Mesothelial cell of epicardium (in vitro differentiated cells): ENCODE data around the gene MBLAC1. TPM values are rescaled to one million over a fixed set of nuclear protein-coding genes. Genes with fewer than 3 reads are reported as not detected.

Experiments
- DNase-seq, 2 experiments: peaks; one replicate each; pipeline ENCODE4 v3.0.0; 2021; ENCODE audit warnings: low spot score in 2 of 2; ENCODE audit not compliant: unreplicated experiment in 2 of 2
- H3K27ac Mint-ChIP-seq: 2 replicates; pipeline ENCODE4 v1.8.0; 2021; ENCODE audit warnings: mixed read lengths
- H3K27me3 Mint-ChIP-seq: 2 replicates; pipeline ENCODE4 v1.8.0; 2021; ENCODE audit warnings: low read depth, mixed read lengths
- H3K36me3 Mint-ChIP-seq: 2 replicates; pipeline ENCODE4 v1.8.0; 2021; ENCODE audit warnings: mixed read lengths
- H3K4me1 Mint-ChIP-seq: 2 replicates; pipeline ENCODE4 v1.8.0; 2021; ENCODE audit warnings: mixed read lengths
- H3K4me3 Mint-ChIP-seq: 2 replicates; pipeline ENCODE4 v1.8.0; 2021; ENCODE audit warnings: mild to moderate bottlenecking, moderate library complexity, mixed read lengths
- H3K9me3 Mint-ChIP-seq: 2 replicates; pipeline ENCODE4 v1.8.0; 2021; ENCODE audit warnings: mixed read lengths
- total RNA-seq: library from RNA; stranded (reverse); gene quantifications from 3 replicates; pipeline ENCODE4 v1.2.1, GENCODE V29; 2021
- TF ChIP-seq, protein P1 (sequence below): fragments of 200-600 bp; sonication (generic); IDR thresholded peaks from one replicate; pipeline ENCODE4 v1.5.0; 2021; ENCODE audit warnings: antibody characterized with exemption; ENCODE audit not compliant: unreplicated experiment

The MBLAC1 gene
- total RNA-seq, 1 donor from 2014 or later, result 3.5 TPM

DNA sequence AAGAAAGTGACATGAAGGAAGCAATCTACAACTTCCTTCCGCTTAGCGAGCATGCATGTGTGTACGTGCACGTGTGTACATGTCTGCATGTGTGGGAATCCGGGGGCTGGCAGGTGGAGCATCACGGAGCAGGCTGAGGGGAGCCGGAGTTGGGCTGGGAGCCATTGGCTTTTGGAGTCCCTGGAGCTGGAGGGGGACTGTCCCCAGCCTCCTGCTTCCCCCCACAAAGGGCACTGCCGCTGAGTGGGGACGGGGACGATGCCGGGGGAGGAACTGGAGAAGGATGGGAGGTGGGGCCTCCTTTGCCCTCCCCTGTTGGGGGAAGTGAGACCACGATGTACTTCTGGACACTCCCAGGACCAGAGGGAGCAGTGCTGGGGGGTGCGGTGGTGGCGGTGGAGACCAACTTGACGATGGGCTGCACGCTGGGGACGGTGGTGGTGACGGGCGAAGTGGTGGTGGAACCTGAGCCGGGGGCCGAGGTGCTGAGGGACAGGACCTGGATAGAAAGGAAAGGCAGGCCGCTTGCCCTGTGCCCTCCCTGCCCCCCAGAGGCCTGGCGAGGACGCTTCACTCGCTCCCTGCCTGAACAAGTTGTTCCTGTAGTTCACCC lies 19.5 kb upstream of the MBLAC1 start:
- Mint-ChIP-seq H3K4me1 (peaks cover 7% of the 10 kb centered on the region), H3K9me3 (no peaks in the 10 kb centered on the region), H3K36me3 (peaks cover 19% of the 10 kb centered on the region), H3K27me3 (no peaks in the 10 kb centered on the region), H3K4me3 (no peak overlapping the region), H3K27ac (no peak overlapping the region)
- TF ChIP-seq, protein P1, sequence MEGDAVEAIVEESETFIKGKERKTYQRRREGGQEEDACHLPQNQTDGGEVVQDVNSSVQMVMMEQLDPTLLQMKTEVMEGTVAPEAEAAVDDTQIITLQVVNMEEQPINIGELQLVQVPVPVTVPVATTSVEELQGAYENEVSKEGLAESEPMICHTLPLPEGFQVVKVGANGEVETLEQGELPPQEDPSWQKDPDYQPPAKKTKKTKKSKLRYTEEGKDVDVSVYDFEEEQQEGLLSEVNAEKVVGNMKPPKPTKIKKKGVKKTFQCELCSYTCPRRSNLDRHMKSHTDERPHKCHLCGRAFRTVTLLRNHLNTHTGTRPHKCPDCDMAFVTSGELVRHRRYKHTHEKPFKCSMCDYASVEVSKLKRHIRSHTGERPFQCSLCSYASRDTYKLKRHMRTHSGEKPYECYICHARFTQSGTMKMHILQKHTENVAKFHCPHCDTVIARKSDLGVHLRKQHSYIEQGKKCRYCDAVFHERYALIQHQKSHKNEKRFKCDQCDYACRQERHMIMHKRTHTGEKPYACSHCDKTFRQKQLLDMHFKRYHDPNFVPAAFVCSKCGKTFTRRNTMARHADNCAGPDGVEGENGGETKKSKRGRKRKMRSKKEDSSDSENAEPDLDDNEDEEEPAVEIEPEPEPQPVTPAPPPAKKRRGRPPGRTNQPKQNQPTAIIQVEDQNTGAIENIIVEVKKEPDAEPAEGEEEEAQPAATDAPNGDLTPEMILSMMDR, result no peak
- DNase-seq, result no peak

DNA sequence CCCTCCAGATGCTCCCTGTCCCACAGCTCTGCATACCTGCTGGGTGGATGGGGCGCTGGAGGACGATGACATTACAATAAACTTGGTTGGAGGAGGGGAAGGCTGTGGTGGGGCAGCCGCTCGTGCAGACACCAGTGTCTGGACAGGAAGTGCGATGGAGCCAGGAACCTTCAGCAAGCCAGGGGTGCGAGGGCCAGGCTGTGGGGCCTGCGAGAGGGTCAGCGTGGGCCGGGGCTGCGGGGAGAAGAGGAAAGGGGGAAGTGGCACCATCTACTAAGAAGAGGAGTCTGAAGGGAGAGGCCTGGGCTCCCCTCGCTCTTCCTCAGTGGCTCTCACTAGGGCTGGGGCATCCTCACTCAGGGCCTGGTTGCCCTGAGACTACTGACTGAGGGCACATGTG lies 18.9 kb upstream of the MBLAC1 start:
- H3K9me3 Mint-ChIP-seq, result no peaks in the 10 kb centered on the region
- TF ChIP-seq, protein P1, result no peak
- no peak overlapping the region for H3K4me3 Mint-ChIP-seq
- H3K36me3 Mint-ChIP-seq, result peaks cover 21% of the 10 kb centered on the region
- H3K27ac Mint-ChIP-seq, result peak overlapping the region; percentile 30
- peaks cover 2% of the 10 kb centered on the region for H3K4me1 Mint-ChIP-seq
- no peak for DNase-seq
- H3K27me3 Mint-ChIP-seq, result no peaks in the 10 kb centered on the region

GRCh38 chr7:100109521-100110163 lies 17.1 kb upstream of the MBLAC1 start:
- H3K4me1 Mint-ChIP-seq, result no peaks in the 10 kb centered on the region
- H3K9me3 Mint-ChIP-seq, result no peaks in the 10 kb centered on the region
- TF ChIP-seq, protein P1, result no peak
- no peaks in the 10 kb centered on the region for H3K27me3 Mint-ChIP-seq
- no peak for DNase-seq
- H3K27ac Mint-ChIP-seq, result no peak overlapping the region
- H3K36me3 Mint-ChIP-seq, result peaks cover 22% of the 10 kb centered on the region
- H3K4me3 Mint-ChIP-seq, result no peak overlapping the region

DNA sequence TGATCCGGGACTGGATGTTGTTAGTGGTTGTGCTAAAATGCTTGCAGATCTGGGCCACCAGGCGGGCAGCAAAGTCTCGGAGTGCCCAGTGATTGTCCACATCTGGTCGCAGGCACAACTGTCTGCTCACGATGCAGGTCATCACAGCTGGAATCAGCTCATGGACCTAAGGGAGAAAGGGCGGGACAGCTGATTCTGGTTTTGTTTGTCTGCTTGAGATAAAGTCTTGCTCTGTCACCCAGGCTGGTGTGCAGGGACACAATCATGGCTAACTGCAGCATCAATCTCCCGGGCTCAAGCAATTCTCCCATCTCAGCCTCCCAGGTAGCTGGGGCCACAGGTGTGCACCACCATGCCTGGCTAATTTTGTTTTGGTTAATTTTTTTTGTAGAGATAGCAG lies 15.6 kb upstream of the MBLAC1 start:
- no peaks in the 10 kb centered on the region for H3K27me3 Mint-ChIP-seq
- no peak for DNase-seq
- no peaks in the 10 kb centered on the region for H3K4me1 Mint-ChIP-seq
- no peak overlapping the region for H3K4me3 Mint-ChIP-seq
- TF ChIP-seq, protein P1, result no peak
- no peaks in the 10 kb centered on the region for H3K9me3 Mint-ChIP-seq
- no peak overlapping the region for H3K27ac Mint-ChIP-seq
- H3K36me3 Mint-ChIP-seq, result peaks cover 25% of the 10 kb centered on the region

GRCh38 chr7:100111914-100112313 lies 14.9 kb upstream of the MBLAC1 start:
- Mint-ChIP-seq H3K9me3 (no peaks in the 10 kb centered on the region), H3K4me3 (no peak overlapping the region), H3K36me3 (peaks cover 29% of the 10 kb centered on the region), H3K4me1 (no peaks in the 10 kb centered on the region), H3K27me3 (no peaks in the 10 kb centered on the region), H3K27ac (no peak overlapping the region)
- no peak for DNase-seq
- TF ChIP-seq, protein P1, result no peak
